HCT116 (cell line): Measurements from ENCODE around the gene C9.

Experiments
- POLR2AphosphoS5 ChIP-seq: IDR thresholded peaks from 2 replicates; pipeline ENCODE4 v1.6.1; 2011; ENCODE audit warnings: mild to moderate bottlenecking, low read depth, low read length, moderate library complexity
- TF ChIP-seq, protein P1 (sequence below), 3 experiments: fragments of 200-600 bp in 1 of 3; sonication (generic) in 1 of 3; IDR thresholded peaks in 2 of 3; conservative IDR thresholded peaks in 1 of 3; 2 replicates each; pipeline ENCODE4 v1.5.1; 2012 to 2017; ENCODE audit warnings: low read depth in 2 of 3, low read length in 2 of 3, antibody characterized with exemption in 1 of 3, borderline replicate concordance in 1 of 3, control low read depth in 1 of 3, mild to moderate bottlenecking in 1 of 3, mixed read lengths in 1 of 3, mixed run types in 1 of 3, moderate library complexity in 1 of 3; ENCODE audit not compliant: insufficient read depth in 1 of 3

DNA sequence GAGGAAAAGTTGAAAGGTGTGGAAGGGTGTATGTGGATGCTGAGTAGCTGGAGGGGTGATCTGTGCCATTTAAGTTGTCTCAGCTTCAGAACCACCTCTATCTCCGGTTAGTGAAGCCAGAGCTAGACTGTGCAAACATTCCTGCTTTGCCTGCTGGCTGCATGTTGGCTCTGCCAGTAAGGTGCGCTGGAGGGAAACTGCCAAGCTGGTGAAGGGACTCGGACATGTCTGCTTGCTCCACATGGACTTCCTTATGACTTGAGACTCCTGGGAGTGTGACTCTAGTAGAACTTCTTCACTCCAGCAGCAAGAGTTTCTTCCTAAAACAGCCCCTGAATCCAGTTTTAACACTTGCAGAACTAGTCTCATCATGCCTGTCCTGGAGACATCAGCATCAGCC, 32.5 kb upstream of the C9 start:
- no peak for TF ChIP-seq POLR2AphosphoS5
- TF ChIP-seq, protein P1, sequence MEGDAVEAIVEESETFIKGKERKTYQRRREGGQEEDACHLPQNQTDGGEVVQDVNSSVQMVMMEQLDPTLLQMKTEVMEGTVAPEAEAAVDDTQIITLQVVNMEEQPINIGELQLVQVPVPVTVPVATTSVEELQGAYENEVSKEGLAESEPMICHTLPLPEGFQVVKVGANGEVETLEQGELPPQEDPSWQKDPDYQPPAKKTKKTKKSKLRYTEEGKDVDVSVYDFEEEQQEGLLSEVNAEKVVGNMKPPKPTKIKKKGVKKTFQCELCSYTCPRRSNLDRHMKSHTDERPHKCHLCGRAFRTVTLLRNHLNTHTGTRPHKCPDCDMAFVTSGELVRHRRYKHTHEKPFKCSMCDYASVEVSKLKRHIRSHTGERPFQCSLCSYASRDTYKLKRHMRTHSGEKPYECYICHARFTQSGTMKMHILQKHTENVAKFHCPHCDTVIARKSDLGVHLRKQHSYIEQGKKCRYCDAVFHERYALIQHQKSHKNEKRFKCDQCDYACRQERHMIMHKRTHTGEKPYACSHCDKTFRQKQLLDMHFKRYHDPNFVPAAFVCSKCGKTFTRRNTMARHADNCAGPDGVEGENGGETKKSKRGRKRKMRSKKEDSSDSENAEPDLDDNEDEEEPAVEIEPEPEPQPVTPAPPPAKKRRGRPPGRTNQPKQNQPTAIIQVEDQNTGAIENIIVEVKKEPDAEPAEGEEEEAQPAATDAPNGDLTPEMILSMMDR (IDR thresholded peaks at IDR 0.05 in 2 of 3, conservative IDR thresholded peaks at IDR 0.05 in 1 of 3; ENCODE audit: borderline replicate concordance in 1 of 3, insufficient read depth in 1 of 3, low read depth in 2 of 3, low read length in 2 of 3) = no peak
